GM18499 (cell line): Measurements from ENCODE around the gene PDE4B.
"Not testable (repeated sequence)": the region's sequence is repeated elsewhere in the genome, so short reads cannot be mapped to it uniquely, and the experiment has no call there.

Experiments
- ATAC-seq: cut with Tn5 transposase; IDR thresholded peaks from one replicate; pipeline ENCODE4 v1.9.1; 2021; ENCODE audit warnings: moderate number of reproducible peaks; ENCODE audit not compliant: insufficient read depth, unreplicated experiment

Gene PDE4B

DNA sequence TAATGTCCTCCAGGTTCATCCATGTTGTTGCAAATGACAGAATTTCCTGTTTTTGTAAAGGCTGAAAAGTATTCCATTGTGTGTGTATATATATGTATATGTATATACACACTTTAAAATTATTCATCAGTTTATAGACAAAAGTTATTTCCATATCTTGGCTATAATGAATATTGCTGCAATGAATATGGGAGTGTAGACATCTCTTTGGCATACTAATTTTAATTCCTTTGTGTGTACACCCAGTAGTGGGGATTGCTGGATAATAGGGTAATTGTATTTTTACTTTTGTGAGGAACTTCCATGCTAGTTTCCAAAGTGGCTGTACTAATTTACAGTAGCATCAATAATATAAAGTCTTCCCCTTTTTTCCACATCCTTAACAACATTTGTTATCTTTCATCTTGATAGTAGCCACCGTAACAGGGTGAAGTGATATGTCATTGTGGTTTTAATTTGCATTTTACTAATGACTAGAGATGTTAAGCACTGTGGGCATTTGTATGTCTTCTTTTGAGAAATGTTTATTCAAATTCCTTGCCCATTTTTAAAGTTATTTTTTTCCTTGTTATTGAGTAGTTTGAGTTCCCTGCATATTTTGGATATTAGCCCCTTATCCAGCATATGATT, 243.0 kb downstream of the PDE4B start:
- no peak for ATAC-seq

DNA sequence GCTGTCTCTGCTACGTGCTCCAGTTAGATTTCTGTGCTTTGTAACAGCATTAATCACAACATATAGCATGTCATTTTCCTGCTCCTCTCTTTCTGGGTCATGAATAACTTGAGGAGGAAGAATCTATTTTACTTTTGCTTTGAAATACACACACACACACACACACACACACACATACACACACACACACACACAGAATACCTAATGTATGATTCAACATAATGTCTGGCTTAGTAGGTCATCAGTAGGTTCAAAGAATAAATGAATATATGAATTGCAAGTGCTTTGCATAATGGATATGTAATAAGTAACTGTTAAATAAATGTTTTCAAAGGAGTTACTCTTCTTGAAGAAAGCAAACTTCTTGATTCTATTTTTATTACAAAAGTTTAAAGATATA, 249.0 kb downstream of the PDE4B start:
- no peak for ATAC-seq

DNA sequence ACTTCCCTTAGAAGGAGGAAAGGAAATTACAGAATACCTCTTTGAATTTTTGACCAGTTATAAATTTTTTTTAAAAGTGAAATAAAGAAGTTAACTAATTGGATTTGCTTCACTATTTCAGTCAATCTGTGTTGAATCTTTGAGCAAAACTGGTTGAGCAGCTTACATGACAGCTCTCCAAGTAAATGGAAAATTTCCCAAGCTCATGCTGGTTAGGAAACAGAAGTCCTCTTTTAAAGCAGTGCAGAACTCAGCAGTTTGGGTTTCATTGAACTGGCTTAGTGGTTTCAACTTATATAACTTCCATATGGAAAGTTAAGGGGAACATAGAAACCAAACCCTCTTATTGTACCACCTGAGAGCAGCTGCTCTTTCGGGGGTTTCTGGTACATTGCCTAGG, 250.5 kb downstream of the PDE4B start:
- no peak for ATAC-seq

DNA sequence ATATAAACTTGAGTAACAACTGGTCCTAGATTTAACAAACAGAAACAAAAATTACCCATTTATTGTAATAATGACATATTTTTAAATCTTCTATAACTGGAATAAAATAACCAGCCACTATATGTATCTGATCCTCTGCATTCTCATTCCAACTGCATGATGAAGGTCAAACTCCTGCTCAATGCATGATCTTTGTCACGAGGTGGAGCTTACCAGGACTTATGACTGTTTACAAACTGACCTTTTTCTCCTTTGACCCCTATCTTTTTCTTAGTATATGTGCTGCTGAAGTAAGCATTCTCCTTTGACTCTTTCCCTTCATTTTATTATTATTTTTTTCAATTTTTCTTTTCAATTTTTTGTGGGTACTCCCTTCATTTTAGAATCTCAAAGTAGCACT, 252.2 kb downstream of the PDE4B start:
- ATAC-seq: no peak

DNA sequence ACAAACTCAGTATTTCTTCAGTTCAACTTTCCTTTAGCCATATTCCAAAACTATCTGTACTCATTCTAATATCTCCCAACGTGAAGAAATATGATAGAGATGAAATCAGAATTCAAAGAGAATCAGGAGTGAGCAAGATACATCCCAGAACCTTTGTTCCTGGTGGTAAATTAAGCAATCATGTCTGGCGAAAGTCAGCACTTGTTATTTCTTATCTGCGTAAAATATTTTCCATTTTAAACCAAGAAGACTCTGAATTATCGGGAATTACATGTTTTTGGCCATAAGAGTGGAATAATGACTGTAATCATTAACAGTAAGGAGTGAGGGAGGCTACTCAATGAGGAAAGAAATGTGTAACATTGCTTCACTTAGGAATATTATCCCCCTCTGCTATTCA, 253.7 kb downstream of the PDE4B start:
- no peak for ATAC-seq

DNA sequence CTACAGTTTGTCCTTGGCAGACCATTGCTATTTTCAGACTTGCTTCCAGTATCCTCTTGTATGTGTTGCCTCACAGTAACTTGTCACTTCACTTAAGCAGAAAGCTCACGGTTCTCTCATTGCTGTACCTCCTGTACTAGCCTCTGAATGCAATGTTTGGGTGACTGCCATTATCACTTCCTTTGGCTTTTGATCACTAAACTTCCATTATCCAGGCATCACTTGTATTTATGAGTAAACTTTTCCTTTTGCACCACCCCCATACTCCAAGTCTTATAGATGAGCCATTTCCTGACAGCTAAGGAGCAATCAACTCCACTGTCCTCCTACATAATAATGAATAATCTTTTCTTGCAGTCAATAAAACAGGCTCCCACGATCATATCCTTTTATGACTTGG, 255.3 kb downstream of the PDE4B start:
- ATAC-seq: no peak

DNA sequence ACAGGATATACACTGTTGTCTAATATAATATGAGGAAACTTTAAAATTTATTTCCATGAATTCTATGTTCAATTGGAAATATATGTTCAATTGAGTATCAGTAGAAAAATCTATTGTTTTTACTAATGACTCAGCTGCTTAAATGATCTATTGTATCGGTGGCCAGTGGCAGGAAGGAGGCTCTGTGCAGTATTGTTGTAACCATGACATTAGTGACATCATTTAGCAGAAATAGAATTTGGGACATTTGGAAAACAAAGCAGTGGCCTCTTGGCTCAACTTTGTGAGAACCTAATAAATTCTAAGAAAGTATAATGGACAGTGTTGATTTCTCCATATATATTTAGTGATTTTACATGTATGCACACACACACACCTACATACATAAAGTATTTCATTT, 257.4 kb downstream of the PDE4B start:
- no peak for ATAC-seq

DNA sequence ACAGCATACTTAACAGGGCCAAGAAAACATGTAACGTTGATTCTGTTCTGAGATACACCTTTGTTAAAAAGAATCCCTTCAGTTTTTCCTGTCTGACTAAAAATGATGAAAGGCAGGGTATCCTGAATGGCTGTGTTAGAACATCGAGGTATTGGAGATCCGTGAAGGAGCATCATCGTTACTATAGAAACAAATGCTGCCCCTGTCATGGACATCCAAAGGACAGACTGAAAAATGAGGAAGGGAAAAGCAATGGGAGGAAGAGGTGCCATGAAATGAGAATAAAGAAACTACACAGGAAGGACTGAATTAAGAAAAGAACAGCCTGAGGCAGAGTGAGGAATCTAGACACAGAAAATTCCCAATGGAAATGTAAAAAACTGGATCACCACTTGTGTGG, 257.9 kb downstream of the PDE4B start:
- ATAC-seq: no peak

DNA sequence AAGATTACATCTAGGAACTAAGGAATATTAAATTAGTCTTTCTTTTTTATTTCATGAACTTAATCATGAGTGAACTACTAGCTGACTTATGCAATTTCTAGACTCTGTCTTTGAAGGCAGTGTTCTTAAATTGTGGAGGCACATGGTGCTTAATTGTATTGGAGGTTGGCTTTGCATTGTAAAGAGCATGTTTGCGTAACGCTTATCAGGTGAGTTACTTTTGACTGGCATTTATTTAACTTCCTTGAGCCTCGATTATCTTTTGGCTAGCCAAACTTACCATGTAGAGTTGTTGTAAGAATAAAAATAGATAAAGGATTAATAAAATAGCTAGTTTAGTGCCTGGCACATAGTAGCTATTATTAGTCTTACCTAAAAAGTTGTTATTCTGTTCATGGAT, 262.4 kb downstream of the PDE4B start:
- no peak for ATAC-seq

DNA sequence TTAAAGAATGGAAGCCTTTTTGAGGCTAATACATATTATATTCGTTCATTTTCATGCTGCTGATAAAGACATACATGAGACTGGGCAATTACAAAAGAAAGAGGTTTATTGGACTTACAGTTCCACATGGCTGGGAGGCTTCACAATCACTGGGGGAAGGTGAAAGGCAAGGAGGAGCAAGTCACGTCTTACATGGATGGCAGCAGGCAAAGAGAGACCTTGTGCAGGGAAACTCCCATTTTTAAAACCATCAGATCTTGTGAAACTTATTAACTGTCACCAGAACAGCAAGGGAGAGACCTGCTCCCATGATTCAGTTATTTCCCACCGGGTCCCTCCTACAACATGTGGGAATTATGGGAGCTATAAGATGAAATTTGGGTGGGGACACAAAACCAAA, 264.8 kb downstream of the PDE4B start:
- not testable (repeated sequence) for ATAC-seq

DNA sequence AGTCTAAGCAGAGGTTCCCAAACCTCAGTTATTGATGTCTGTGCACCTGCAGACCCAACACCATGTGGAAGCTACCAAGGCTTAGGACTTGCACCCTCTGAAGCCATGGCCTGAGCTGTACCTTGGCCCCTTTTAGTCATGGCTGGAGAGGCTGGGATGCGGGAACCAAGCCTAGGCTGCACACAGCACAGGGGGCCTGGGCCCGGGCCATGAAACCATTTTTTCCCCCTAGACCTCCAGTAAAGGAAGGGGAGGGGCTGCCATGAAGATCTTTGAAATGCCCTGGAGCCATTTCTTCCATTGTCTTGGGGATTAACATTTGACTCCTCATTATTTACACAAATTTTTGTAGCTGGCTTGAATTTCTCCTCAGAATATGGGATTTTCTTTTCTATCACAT, 265.9 kb downstream of the PDE4B start:
- ATAC-seq: no peak

DNA sequence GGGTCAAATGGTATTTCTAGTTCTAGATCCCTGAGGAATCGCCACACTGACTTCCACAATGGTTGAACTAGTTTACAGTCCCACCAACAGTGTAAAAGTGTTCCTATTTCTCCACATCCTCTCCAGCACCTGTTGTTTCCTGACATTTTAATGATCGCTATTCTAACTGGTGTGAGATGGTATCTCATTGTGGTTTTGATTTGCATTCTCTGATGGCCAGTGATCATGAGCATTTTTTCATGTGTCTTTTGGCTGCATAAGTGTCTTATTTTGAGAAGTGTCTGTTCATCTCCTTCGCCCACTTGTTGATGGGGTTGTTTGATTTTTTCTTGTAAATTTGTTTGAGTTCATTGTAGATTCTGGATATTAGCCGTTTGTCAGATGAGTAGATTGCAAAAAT, 274.5 kb downstream of the PDE4B start:
- ATAC-seq: not testable (repeated sequence)

DNA sequence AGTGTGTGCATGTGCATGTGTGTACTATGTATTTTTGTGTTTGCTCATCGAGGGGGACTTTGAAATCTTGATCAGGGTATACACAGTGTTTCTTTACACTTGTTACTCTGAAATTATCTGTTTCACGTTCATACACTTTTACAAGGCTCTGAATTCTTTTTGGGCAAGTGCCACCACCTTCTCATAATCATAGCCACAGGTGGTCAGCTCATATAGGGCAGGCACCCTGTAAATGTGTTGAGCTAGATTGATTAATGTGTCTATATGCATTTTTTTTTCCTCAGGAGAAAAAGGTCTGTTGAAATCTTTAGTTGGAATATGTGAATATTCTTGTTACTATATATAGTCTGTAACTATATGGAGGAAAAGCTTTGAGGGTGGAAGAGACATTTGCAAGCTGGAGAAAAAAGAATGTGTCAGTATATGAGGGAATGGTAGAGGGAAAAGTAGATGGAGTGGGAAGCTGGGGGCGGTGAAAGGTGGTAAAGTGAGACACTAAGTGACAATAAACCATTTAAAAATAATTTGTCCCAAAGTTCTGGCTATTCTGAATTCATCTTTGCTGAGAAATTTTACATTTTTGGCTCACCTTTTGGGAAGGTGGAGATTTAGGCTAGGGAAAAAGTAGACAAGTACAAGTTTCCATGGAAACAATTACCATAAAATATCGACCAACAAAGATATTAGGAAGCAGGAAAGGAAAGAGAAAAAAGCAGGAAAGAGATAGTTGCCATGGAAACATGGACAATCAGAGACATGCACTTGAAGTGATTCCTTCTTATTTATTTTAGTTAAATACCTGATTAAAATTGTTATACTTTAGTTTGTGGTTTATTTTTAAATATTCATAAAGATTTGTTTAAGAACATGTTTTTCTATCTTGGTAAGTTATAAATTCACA, 277.5 kb downstream of the PDE4B start:
- no peak for ATAC-seq

DNA sequence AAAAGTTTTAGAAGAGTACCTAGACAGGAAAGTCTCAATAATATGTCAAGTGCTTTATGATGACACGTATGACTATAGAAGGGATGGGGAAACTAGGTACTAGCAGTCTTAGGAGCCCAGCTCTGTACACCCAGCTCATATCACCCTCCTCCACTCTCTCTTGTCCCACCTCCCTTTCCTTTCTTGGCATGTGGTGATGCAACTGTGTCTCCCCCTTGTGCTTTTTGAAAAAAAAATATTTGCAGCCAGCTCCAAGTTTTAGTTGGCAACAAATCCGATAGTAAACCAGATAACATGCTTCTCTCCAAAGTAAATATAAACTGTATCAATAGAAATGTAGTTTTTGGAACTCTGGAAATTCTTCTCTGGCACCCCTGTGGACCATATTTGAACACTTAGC, 280.7 kb downstream of the PDE4B start:
- no peak for ATAC-seq

DNA sequence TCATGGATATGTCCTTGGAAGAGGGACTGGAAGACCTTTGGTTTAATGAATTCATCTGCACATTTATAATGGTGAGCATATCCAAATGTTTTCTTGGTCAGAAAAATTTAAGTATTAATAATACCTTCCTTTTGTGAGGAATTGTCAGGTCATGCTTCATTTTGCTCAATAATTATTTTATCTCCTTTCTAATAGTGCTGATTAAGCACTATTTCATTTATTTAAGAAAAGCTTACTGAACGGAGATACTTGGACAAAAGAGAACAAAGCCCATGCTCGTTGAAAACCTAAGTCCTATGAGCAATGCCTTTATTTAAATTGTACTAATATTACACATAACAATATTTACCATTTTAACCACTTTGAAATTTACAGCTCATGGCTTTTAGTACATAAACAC, 281.5 kb downstream of the PDE4B start:
- ATAC-seq: no peak

DNA sequence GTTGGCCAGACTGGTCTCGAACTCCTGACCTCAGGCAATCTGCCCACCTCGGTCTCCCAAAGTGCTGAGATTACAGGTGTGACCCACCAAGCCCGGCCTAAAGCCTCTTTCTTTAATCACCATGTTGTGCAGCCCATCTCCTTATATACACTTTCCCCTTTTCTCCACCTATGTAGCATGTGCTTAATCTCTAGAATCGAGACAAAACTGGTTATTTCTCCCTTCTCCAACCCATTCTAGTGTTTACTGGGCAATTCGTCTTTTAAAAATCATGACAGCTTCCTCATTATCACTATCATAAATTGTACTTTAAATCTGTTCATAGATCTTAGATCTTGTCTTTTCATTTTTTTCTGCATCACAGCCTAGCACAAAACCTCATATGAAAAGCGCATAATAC, 285.7 kb downstream of the PDE4B start:
- no peak for ATAC-seq

DNA sequence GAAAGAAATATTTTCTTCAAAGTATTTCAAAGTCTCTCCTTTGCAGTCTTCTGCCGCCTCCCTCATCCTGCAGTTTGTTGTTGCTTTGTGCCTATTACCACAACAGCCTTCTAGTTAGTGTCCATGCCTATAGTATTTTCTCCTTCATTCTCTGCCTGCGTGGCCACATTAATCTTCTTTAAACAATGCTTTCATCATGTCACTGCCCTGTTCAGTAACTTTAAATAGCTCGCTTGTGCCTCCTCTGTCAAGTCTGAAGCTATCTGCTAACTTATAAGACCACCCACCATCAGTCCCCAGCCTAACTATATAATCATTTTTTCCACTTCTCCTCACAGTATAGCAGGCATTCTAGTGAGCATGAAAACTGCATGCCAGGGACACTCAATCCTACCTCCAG, 290.3 kb downstream of the PDE4B start:
- no peak for ATAC-seq

DNA sequence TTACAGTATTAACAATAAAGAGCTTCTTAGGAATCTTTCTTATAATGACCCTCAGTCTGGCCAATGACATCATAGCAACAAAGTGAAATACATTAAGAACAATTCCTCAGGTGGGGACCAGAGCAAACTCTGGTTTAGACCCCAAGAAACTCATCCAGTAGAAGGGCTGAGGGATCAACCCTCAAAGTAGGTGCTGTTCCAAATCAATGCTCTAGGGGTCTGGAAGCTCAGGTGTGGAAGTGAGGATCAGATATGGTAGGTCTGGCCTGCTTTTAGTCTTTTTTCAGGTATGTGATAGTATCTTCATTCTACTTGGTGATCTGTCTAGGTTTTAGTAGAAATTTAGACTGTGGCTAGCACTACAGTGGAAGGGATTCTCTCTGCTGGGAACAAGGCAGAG, 291.7 kb downstream of the PDE4B start:
- no peak for ATAC-seq

DNA sequence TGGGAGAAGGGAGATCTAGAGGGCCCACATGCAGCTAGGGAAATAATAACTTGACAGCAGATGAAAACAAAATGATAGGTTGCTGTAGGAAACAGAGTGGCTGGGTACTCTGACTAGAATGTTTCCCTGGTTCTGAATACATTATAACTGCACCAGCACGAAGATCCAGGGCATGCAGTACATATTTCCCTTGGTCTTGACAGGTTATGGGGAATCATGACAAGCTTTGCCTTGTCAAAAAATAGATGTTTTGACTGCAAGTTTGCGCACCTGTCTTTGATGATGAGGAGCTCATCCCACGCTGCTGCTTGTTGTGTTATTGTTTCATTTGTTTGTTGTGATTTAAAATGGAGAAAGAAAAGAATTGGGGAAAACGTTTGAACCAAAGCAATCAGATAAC, 292.9 kb downstream of the PDE4B start:
- no peak for ATAC-seq

DNA sequence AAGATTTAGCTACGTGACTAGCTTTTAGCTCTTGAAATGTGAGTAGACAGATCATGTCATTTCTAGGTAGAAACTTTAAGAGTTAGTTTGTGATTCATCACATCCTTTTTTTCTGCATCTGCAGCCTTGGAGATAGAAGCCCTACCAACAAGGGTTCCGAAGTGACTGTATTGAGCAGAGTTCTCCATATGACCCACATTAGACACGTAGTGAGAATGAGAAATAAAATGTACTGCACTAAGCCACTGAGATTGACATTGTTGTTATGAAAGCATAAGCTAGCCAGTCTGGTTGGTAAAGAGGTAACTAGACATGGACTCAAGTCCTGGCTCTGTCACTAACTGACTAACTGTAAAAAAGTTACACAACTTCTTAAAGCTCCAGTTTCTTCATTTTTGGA, 296.1 kb downstream of the PDE4B start:
- ATAC-seq: no peak

DNA sequence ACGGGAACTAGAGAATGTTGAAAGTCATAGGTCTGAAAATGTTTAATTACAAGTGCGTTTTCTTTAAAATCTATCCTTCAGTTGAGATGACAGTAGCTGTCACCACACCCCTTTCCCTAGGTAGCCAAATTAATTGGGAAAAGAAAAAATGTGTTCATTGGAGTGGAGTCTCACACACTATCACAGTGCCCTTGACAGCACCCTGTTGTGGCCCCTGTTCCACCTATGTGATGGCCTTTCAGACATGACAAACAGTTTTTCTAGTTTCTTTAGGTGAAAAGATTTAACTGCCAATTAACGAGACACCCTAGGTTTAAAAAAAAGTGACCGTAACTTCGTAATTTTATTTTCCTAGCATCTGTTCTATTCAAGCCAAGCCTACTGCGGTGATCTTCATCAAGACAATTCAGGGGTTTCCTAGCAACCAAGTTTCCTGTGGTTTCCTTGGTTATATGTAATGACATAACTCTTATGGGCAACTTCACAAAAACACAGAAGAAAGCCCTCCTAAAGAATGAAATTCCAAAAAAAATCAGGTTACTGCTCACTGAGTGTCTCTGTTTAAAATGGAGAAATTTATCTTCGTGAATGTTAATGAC, 298.3 kb downstream of the PDE4B start:
- ATAC-seq: no peak

DNA sequence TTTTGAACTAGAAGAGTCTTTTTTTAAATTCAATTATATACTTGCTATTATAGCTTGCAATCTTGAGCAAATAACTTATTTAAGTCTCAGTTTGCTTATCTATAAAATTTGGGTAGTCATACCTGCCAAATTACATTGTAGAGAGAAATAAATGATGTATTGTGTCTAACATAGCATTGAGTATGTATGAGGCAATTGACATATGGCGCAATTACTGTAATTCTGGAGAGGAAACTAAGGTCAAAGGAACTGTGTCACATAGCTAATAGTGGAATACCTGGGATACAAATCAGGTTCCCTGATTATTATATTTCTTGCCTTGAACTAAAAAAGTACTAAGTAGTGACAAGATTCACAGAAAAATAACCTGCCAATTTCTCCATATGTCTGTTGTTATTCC, 302.5 kb downstream of the PDE4B start:
- no peak for ATAC-seq
